ENCODE results near the gene TBCD. TPM values are rescaled to one million over a fixed set of nuclear protein-coding genes. Genes with fewer than 3 reads are reported as not detected.

The TBCD gene
- total RNA-seq, 1 donor from 2014 or later = 156 TPM

DNA sequence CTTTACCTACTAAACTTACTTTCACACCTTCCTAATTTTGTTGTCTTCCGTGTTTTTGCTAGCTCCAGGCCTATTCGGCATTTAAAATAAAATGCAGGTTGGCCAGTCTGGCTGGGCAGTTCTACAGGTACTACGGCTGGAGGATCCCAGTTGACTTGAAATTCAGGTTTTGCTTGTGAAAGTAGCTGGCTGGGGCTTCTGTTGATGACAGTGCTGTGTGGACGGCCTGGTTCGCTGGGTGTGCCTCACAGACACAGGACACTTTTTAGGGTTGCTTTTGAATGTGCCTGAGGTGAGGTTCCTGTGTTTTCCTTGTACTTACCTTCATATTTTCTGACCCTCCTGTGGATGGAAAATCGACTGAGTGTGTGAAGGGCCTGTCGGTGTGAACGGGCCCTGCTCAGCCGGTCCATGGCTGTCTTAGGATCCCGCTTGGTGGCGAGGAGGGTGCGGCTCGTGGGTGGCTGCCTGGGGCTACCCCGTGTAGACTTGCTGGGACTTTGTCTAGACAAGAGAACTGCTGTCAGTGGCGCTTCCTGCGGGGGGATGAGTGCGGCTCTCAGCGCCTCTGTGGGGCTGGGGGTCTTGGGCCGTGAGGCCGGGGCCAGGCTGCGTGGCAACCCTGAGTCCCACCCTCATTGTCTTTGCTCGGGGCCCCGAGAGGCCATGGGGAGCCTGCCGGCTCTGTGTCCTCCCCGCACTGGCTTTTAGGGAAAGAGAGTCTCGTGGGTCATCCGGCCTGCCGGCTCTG, 106.7 kb downstream of the TBCD start:
- Histone ChIP-seq H3K27ac (peak overlapping the region in 1 of 2 donors; percentile 11), H3K27me3 (no peaks in the 10 kb centered on the region), H3K4me1 (no peaks in the 10 kb centered on the region), H3K9me3 (no peaks in the 10 kb centered on the region), H3K4me3 (no peak overlapping the region), H3K36me3 (no peaks in the 10 kb centered on the region)
- TF ChIP-seq, protein P1, sequence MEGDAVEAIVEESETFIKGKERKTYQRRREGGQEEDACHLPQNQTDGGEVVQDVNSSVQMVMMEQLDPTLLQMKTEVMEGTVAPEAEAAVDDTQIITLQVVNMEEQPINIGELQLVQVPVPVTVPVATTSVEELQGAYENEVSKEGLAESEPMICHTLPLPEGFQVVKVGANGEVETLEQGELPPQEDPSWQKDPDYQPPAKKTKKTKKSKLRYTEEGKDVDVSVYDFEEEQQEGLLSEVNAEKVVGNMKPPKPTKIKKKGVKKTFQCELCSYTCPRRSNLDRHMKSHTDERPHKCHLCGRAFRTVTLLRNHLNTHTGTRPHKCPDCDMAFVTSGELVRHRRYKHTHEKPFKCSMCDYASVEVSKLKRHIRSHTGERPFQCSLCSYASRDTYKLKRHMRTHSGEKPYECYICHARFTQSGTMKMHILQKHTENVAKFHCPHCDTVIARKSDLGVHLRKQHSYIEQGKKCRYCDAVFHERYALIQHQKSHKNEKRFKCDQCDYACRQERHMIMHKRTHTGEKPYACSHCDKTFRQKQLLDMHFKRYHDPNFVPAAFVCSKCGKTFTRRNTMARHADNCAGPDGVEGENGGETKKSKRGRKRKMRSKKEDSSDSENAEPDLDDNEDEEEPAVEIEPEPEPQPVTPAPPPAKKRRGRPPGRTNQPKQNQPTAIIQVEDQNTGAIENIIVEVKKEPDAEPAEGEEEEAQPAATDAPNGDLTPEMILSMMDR (IDR thresholded peaks at IDR 0.05) = no peak
- no peak for DNase-seq (ENCODE audit: low spot score in 2 of 2)
- intact Hi-C loops (cut with DNase I) = no loop called here

DNA sequence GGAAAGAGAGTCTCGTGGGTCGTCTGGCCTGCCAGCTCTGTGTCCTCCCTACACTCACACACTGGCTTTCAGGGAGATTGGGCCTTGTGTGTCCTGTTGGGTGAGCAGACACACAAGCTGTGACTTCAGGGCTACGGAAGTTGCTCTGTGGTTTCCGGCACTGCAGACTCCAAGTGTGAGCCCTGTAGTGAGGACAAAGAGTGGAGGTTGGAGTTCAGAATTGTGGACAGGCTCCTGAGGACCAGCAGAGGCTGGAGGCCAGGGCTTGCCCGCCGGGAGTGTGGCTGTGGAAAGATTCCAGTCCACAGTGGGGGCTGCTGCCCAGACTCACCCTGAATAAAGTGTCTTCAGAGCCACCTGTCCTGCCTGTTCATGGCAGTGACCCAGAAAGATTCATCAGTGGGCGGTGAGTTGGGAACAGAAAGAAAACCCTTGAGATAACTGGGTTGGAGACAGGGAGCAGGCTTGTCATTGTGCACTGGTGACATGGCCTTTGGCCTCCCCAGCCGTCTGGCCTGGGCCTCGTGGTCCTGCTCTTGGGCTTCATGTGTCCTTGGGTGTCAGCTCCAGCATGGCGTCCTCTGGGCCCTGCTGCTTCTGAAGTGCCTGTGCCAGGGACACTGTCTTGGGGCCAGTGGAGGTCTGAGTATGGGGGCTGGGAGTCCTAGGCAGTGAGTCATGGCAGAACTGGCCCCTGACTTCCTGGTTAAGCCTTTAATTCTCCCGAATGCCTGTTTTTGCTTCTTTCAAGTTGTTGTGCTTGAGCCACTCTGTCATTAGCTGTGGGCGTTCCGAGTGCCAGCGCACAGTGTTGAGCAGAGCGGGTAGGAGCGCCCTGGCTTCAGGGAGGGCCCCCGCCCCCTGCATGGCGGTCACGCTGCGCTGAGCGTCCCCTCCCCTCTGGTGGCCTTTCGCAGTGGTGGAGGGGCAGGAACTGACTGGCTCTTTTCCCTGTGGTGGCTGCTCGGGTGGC, 107.9 kb downstream of the TBCD start:
- H3K36me3 ChIP-seq = no peaks in the 10 kb centered on the region
- peak overlapping the region in 1 of 2 donors; percentile 31 for H3K27ac ChIP-seq
- H3K4me1 ChIP-seq = no peaks in the 10 kb centered on the region
- no peaks in the 10 kb centered on the region for H3K9me3 ChIP-seq
- no peak for DNase-seq (ENCODE audit: low spot score in 2 of 2)
- H3K4me3 ChIP-seq = no peak overlapping the region
- no peaks in the 10 kb centered on the region for H3K27me3 ChIP-seq
- TF ChIP-seq, protein P1 (IDR thresholded peaks at IDR 0.05) = no peak
- intact Hi-C loops (cut with DNase I) = no loop called here

DNA sequence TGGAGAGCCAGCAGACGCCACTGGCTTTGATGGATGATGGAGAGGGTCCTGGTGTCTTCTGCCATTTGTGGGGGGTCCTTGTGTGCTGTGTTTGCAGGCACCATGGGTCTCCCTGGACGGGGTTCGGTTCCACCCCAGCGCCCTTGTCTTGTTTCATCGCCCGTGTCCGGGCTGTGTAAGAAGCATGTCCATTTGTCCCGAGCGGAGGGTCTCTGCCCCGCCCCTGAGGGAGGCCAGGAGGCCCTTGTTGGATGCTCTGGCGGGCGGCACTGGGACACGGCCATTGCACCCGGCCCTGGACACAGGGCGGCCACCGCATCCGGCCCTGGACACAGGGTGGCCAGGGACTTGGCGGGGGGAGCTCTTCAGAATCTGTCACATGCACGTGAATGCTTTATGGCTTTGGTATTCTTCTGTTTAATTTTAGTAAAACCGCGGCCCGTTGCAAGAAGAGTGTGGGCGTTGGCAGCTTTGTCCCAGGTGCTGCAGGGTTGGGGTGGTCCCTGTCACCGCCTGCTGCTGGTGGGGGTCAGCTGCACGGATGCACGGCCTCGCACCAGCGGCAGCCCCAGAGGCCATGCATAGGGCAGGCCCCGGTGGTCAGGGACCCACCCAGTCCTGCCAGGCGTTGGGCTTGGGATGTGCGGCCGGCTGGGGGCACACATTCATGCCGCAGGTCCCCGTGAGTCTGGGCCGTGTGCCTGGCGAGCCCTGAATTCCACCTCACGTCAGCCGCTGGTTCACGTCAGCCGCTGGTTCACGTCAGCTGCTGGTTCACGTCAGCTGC, 108.9 kb downstream of the TBCD start:
- TF ChIP-seq, protein P1 (IDR thresholded peaks at IDR 0.05) = no peak
- intact Hi-C loops (cut with DNase I) = no loop called here
- H3K4me1 ChIP-seq = no peaks in the 10 kb centered on the region
- no peak for DNase-seq (ENCODE audit: low spot score in 2 of 2)
- no peak overlapping the region for H3K4me3 ChIP-seq
- no peaks in the 10 kb centered on the region for H3K9me3 ChIP-seq
- H3K27ac ChIP-seq = no peak overlapping the region
- H3K27me3 ChIP-seq = no peaks in the 10 kb centered on the region
- no peaks in the 10 kb centered on the region for H3K36me3 ChIP-seq

DNA sequence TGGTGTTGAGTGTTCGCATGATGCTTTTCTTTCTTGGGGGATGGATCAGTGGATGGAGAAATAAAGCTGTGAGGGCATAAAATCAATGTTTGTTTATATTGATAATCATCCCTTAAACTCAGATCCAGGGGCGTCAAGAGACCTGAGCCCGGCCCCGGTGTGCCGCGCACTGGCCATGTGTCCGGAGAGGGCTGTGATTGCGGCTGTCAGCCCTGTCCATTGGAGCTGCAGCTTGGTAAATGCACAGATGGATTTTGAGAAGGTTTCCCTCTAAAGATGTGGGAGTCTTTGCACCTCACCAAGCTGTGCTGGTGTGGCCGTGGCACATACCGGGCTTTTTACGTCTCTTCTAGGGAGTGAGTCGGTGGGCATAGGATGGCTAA, 109.5 kb downstream of the TBCD start:
- Histone ChIP-seq H3K27ac (no peak overlapping the region), H3K36me3 (no peaks in the 10 kb centered on the region), H3K4me3 (no peak overlapping the region), H3K4me1 (no peaks in the 10 kb centered on the region), H3K27me3 (no peaks in the 10 kb centered on the region), H3K9me3 (no peaks in the 10 kb centered on the region)
- TF ChIP-seq, protein P1 (IDR thresholded peaks at IDR 0.05) = no peak
- no peak for DNase-seq (ENCODE audit: low spot score in 2 of 2)
- intact Hi-C loops (cut with DNase I) = no loop called here

DNA sequence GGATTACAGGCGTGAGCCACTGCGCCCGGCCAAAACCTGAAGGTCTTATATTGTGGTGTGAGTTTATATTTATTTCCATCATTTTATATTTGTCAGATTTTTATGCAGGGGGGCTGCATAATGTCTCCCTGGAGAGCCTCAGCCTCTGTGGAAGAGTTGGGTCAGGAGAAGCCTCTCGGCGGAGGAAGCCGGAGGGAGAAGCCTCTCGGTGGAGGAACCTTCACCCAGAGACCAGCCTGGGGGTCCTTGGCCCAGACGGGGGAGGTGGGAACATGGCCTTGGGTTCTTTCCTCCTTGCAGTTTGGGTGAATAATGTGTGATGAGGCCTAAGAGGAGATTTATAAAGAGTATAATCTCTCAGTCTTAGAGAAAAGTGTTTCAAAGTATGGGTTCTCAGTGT, 110.3 kb downstream of the TBCD start:
- TF ChIP-seq, protein P1 (IDR thresholded peaks at IDR 0.05) = no peak
- intact Hi-C loops (cut with DNase I) = no loop called here

More for the DNA sequence above, 110.3 kb downstream of the TBCD start:
- H3K9me3 ChIP-seq = no peaks in the 10 kb centered on the region
- H3K36me3 ChIP-seq = no peaks in the 10 kb centered on the region
- H3K27me3 ChIP-seq = no peaks in the 10 kb centered on the region
- no peak overlapping the region for H3K27ac ChIP-seq
- H3K4me1 ChIP-seq = no peaks in the 10 kb centered on the region
- no peak overlapping the region for H3K4me3 ChIP-seq
- no peak for DNase-seq (ENCODE audit: low spot score in 2 of 2)

Data from ascending aorta (tissue), 2 donors.